Activated naive CD4-positive, alpha-beta T cell treated with Interleukin-2 at 50 U/mL for 16 hours (primary cell): ENCODE data around the gene MCHR2.

Source experiments
- DNase-seq: peaks from one replicate; pipeline ENCODE4 v3.0.0-alpha.2; 2020

Gene MCHR2

DNA sequence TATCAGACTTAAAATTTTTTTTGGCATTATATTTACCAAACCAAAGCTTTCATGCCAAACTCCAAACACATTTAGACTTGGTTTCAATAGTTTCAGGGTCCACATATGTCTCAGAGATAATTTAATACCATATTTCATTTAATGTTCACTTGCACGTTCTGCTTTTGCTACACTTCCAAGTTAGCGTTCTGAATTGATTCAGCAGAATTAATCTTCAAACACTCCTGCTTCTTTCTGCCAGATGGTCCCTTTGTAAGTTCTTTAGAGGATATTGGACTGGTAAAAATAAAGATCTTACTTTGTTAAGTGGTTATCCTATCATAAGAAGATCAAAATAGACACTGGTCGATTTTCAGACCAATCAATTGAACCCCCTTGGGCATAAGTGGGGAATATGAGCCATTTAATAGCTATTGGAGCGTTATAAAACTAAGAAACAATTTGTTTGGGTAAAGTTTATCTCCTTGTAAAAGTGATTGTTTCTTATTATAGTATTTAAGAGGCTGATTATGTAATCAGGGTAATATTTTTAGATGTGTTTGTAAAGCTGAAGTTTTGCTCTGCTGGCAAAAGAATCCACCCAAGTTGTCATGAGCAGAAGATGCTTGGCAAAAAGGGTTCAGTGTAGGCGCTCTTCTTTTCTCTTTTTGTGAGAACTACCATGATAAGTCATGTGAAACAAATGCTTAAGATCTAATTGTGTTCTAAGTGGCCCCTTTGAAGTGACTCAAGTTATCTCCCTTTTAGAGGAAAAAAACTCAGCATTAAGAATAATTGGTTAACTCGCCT lies 92.2 kb downstream of the MCHR2 start:
- no peak for DNase-seq

DNA sequence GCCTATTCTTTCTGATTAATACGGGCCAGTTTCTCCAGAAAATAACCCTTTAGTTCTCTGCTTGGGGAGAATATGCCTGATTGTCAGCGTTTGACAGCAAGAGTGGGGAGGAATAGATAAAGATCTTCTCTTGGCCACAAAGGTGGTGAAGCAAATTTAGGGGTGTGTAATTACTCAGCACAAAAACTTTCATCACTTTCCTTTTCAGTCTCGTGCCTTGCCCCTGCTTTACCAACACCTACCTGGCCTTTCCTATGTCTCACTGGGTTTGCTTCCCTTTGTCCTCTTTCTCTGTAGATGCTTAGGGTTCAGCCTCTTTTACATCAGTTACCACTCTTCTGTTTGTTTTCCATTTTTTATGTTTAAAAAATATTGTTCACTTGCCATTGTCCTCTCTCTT lies 99.2 kb downstream of the MCHR2 start:
- DNase-seq: no peak

DNA sequence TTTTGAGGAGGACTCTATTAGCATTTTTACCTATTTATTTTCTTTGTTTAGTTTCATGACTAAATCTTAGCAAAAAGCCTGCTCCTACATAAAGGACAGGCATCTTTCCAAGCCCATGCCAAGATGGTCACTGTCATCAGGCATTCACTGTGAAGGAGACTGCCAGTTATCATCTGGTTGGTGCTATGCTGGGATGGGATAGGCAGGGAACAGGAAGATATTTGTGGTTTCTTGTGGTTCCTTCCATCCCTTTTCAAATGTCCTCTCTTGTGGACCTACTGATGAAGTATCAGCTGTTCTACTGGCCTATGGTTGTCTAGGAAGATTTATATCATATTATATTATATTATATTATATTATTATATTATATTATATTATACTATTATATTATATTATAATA lies 107.0 kb downstream of the MCHR2 start:
- no peak for DNase-seq

DNA sequence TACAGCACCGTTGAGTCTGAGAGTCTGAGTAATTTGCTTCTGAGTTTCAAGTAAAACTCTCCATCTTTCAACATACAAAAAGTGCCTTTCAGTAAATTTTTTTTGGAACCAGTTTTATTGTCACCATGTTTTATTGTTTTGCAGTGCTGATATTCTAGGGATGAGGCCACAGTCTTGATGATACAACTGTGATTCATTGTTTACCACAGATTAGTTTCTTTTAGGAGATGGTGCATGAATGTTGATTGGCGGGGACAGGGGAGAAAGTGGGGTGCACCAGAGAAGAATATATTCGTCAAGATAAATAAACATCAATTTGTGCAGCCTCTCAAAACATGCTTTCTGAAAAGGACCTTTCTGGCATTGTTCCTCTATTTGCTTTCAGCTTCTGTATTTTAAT lies 109.0 kb downstream of the MCHR2 start:
- DNase-seq: no peak

DNA sequence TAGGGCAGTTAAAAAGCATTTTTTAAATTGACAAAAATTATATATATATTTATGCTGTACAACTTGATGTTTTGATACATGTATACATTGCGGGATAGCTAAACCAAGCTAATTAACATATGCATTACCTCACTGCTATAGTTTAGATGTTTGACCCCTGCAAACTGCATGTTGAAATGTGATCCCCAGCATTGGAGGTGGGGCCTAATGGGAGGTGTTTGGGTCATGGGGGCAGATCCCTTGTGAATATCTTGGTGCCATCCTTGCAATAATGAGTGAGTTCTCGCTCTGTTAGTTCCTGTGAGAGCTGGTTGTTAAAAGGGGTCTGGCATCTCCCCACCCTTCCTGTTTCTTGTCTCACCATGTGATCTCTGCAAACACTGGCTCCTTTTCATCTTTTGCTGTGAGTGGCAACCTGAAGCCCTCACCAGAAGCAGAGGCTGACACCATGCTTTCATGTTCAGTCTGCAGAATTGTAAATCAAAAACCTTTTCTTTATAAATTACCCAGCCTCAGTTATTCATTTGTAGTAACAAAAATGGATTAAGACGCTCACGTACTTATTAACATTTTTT lies 111.8 kb downstream of the MCHR2 start:
- no peak for DNase-seq

DNA sequence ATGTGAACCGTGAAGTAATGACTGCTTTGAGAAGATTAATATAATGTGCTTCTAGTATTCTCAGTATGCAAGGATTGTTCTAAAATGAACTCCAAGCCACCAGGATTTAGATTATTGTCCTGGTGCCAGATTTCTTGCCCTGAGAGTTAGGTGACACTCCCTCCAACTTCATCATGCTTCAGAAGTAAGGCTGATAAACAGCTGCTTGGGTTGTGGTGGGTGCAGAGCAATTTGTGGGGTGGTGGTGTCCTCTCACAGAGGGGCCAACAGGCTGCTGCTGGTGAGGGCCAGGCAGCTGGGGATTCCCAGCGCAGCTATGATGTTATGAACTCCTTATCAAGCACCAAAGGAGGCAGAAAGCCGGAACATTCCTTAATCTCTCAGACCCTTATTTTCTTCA lies 114.6 kb downstream of the MCHR2 start:
- DNase-seq: no peak

DNA sequence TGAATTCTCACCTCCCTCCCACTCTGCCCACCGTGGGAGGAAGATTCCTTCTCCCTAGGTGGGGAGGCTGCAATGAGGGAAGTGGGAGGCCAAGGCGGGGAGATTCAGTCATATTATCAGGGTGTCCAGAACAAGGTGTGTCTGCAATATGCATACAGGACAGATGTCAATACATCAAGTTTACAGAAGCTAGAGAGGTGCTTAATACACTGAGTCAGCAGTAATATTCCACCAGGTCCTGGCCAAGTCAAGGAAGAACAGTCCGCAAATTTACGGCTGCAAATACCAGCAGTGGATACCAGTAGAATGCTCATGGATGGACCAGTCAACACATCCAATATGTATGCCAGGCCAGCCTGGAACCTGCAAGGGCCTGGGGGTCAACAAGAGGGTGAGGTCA lies 119.0 kb downstream of the MCHR2 start:
- no peak for DNase-seq

DNA sequence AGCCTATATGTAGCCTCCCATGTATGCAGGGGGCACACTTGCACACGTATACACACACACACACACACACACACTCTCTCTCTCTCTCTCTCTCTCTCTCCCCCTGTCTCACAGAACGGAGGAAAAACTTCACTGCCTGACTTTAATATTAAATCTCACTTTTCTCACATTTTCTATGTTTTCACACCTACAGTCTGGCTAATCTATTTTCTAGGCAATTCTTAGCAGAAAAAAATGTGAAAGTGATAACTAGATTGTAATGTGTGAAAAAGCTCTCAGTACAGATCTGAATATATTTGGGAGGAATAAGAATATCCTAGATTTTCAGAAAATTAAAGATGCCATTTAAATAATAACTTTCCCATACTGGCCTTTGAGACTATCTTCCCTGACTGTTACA lies 120.9 kb downstream of the MCHR2 start:
- no peak for DNase-seq

DNA sequence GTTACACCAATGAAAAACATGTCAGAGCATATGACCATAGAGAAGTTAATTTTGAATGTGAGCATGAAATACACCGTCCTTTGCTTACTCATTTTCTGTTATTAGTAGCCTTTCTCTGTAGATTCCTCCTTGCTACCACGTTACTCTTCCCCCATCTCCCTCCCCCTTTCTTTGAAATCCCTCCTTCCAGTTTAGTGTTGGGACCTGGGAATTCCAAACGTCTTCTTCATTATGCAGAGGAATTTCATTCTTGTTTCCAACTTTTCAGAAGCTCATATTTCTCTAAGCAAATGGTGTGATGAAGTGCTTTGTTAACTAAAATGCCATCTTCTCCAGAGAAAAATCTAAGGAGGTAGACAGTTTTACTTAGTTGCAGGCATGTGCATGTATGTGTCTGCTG lies 122.4 kb downstream of the MCHR2 start:
- DNase-seq: no peak
